HG02678 (cell line): ENCODE measurements around the gene EDC3.
A peak's percentile ranks its signal among the peaks of the same experiment; 100 is the strongest.
"Not testable (repeated sequence)": the region's sequence is repeated elsewhere in the genome, so short reads cannot be mapped to it uniquely, and the experiment has no call there.

Source experiments
- ATAC-seq: cut with Tn5 transposase; IDR thresholded peaks from one replicate; pipeline ENCODE4 v1.9.1; 2021; ENCODE audit warnings: mild to moderate bottlenecking, moderate library complexity; ENCODE audit not compliant: unreplicated experiment

The EDC3 gene

DNA sequence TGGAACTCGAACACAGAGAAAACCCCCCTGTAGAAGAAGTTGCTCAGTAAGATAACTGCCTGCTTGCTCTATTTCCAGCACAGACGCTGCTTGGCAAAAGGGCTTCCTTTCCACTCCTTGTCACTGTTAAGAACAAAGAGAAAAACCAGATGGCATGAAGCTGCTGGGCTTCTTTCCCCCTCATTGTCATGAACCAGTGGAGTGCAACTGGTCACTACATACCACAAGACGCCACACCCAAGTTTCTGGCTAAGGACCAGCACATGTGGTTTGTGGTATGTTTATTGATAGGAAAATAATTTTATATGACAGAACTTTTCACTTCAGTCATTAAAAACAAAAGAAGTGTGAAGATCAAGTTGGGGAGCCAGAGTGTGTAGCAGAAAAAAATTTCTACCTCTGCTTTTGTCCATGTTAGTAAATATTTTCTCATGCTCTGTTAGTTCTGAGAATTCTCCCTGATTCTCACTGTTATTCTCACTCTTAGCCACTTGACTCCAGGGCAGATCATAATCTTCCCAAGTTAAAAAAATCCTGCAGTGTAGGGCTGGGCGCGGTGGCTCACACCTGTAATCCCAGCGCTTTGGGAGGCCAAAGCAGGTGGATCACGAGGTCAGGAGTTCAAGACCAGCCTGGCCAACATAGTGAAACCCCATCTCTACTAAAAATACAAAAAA, 42.3 kb downstream of the EDC3 start:
- ATAC-seq = no peak

DNA sequence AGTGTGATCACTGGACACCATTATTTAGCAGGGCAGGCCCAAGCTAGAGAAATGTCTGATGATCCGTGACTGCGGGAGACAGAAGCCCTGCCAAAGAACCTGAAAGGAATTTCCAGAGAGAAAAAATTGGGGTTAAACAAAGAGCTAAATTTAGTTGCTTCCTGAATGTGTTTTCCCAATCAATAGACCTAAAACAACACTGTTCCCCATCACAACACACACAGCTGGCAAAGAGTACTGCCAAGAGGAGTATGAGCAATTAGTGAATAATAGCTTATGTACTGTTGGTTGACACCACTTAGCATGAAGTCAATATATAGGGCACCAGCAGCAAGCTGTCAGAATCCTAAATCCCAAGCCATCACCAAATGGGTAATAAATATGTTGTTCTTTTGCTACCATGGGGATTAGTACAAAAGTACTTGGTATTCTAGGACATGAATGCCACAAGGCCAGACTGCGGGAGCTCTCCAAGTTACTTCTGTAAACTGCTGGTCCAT, 44.5 kb downstream of the EDC3 start:
- no peak for ATAC-seq

DNA sequence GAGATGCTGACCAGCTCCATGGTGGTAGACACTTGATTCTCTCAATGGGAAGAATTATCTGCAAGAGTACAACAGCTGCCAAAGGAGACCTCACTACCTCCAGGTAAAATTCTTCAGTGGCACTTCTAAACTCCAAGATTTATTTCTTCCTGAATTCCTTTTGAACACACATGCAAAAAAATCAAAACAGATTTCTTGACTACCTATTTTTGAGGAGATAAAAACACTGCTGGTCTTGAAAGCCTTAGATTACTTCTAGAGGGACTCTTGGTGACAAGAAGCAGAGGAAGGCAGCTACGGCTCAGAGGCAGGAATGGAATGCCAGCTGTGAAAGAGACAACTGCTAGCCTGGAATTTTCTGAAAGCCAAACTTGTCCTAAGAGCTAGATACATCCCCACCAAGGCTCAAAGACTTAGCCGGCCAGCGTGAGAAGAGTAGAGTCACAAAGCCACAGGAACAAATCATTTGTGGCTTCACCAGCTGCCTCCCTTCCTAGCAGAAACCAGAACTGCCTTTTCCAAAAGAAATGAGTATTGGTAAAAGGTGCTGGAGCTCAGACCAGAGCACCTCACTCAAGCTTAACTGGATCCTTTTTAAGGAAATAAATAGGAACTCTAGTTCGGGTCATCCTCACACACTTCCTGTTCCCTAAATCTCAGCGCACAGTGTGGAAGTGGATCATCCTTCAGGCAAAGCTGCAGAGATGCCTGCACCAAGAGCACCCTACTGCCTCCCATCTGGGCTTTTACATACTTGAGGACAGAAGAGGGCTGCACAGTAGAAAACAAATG, 47.6 kb downstream of the EDC3 start:
- ATAC-seq = no peak

DNA sequence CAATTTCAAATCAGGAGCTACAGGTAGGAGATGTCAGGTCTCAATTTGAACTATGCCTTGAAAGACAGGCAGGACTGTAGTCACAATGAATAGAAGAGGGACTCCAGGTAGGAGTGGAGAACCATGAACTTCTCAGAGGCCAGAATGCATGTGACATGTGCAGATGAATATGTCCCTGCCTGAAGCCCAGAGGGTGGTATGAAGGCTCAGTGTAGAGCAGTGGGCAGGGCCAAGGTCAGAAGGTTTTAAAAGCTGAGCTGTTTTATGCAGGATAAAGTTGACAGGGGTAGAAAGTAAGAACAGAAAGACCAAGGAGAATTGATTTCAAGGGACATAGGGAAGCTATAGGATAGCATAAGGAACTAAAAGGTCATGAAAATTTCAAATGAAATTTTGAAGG, 49.3 kb downstream of the EDC3 start:
- no peak for ATAC-seq

DNA sequence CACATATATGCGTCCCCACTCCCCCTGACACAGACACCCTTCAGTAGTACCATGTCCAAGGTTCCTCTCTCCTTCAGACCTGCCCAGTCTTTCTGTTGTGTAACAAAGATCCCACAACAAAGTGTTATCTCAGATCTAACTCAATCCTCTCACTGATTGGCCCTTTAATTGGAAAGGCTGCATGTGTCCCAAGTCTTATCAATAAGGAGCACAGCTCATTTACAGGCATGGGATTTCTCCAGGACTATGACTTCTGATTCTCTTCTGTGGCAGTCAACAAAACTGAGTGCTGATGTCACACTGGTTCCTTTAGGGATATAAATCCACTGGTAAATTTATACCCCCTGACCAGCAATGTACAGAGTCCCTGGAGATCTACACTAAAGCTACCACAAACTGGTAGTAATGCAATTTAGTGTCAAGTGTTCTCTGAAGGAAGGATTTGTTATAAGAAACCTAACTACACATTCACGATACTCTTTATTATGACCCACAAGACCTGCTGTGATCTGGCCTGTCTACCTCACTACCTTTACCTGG, 52.1 kb downstream of the EDC3 start:
- ATAC-seq = no peak

DNA sequence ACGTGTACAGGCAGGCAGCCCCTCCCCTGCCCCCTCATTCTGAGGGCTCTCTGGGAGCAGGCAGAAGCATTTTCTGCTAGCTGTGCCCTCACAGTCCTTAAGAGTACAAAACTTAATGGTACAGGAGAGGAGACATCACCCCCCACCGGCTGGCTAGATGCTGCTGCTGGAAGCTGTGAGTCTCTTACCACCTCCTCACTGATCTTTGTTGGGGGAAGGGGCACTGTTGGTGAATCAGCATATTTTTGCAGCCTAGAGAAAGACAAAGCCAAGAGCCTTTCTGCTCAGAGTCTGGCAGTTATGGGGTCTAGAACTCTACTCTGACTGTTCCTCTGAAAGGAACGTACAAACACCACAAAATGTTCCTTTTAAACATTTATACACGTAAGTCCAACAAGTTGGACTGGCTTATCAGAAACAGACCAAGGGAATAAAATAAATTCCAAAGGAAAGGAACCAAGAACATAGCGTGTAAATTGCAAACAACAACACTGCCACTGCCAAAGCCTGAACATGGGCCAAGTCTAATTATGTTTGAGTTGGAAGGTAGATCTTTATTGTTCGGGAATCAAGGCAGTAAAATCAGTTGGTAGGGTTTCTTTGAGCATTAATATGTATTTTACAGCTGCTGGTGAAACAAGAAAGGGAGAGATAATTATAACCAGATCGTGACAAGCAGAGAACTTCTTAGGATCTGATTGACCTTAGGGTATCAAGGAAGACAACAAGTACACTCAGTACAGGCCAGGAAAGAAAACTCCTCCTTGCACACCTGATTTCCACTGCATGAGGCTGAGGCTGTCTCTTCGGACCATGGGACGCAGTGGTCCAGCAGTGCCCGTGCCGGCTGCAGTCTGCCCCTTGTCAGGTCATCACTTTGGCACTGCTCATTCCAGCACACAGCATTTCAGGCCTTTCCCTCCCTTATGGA, 52.8 kb downstream of the EDC3 start:
- no peak for ATAC-seq

DNA sequence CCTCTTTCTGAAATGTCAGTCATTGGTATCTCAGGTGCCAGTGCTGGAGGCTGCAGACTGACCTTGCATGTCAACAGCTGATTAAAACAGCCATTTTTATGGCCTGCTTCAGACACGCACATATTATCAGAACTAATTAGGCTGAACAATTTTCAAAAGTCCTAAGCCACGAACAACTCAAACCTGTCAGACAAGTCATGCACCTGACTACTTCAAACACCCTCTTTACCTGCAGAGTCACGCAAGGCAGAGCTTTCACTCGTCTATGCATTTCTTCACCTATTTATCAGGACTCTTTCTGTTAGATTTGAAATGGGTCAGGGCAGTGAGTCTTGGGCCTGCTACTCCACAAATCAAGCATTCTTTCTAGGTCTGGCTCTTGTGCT, 53.5 kb downstream of the EDC3 start:
- no peak for ATAC-seq

DNA sequence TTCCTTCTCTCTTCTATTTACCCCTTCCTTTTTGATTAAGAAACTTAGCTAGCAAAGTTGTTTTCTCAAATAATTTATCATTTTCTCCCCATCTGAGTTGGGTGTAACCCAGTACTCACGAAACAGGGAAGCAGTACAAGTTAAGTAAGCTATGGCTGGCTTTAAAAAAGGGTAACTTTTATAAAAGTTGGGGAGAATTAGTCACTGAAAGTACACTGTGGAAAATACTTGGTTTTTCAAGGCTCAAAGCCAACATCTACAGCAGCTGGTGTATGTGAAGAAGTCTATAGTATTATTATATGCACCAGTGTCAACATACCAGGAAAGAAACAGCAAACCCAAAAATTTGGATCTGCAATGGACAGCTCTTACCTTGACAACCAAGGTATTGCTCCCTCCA, 54.7 kb downstream of the EDC3 start:
- no peak for ATAC-seq

DNA sequence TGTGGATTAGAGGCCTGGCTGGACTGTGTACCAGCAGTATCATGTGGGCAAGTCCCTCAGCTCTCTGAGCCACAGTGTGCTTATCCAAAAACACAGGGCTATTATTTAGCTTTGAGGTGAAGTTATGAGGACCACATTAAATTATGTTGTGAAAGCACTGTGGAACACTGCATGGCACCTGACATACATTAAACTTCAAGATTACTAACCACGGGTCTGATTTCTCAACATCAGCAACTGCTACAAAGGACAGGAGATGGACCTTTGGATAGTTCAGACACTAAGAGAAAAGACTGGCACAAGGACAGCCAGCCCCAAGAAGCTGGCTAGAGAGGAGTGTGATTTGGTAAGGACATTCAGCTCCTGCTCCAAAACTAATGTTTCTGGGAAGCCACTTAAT, 58.8 kb downstream of the EDC3 start:
- no peak for ATAC-seq

DNA sequence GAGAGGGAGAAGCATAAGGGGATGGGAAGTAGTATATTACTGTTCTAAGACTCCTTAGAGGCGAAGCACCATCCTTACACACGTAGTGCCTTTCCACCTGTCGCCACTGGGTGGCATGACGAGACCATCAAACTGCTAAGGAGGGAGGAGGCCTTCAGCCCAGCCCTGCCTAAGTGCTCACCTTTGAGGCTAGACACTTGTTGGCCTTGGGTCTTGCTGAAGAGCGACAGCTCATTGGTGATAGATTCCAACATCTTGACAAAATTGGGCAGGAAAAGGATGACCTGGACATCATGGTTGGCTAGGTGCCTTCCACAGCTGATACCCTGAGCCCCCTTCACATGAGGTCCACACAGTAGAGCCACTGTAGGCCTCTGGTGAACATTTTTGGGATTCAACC, 60.6 kb downstream of the EDC3 start:
- ATAC-seq = peak; percentile 68

DNA sequence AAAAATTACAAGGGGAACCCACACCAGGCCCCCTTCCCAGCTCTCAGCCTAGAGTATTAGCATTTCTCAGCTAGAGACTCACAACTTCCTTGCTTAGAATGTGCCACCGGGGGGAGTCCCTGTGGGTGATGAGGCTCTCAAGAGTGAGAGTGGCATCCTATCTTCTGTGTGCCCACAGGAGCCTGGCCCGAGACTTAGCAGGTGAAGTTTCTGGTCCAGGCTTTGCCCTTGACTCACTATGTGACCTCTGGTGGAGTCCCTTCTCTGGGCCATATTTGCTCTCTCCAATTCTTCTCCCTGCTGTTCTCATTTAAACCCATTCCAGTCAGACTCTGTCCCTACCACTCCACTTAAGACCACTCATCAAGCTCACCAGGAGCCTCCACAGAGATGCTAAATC, 62.0 kb downstream of the EDC3 start:
- ATAC-seq = no peak

DNA sequence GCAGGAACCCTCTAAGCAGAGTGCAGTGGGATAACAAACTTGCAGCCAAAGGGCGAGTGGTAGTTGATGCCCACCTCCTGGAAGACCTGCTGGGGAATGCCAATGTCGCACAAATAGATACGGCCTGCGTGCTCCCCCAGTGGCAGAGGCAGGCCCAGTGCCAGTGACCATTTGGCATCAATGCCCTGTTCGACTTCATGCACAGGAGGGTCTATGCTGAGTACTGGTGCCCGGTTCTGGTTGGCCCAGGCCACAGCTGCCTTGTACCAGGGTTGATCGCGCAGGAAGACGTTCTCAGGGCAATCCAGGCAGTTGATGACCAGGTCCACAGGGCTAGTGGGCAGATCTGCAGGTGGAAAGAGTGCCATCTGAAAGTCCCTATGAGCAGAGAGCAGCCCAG, 63.2 kb downstream of the EDC3 start:
- no peak for ATAC-seq

DNA sequence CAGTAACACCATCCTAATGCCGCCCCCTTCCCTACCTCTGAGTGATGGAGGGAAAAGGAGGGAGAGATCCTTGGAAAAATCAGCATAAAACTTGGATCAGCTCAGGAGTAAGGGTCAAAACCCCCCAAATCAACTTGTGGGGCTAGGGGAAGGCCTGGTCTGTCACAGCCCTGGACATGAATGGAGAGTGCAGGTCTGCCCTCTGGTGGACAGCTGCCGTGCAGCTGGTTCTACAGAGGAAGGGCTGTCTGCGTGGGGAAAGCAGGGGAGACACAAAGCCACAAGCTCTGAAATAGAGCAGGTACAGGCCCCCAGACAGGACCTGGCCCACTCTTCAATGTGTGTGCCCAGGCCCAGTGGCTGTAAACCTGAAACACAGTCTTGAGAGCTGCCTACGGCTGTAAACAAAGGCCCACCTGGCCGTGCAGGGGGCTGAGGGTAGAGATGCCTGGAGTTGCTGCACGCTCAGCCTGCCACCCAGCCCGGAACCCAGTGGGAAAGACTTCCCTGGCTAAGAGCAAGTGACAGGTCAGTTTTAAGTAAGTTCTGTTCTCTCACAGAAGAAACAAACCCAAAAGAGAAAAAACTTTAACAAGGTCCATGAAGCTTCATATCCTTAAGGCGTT, 63.8 kb downstream of the EDC3 start:
- no peak for ATAC-seq

DNA sequence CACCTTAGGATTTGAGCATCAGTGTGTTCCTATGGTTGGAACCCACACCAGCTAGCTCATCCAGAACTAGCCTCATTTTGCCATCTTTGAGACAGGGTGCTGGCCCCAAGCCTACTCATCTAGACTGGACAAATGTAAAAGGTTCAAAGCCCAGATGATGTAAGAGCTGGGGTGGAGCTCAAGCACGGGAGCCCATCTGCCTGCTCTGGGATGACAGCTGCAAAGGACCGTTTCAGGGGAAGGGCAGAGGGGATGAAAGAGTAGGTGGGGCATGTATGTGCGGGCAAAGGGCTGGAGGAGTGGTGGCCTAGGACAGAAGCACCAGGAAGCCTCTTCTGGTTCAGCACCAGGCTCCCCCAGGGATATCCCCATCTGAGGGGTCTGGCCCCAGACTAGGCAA, 64.4 kb downstream of the EDC3 start:
- no peak for ATAC-seq

DNA sequence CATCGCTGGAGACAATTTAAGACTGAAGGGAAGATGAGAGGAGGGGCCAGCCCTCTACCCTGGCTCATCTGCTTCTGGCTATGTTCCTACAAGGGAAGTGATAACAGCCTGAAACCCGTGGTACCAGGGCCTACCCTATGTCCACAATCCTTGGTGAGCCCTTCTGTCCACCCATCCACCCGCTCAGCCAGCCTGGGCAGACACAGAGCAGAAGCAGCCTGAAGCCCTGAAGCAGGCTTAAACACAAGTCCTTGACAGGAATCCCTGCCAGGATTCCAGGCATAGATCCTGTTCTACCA, 64.8 kb downstream of the EDC3 start:
- ATAC-seq = no peak

DNA sequence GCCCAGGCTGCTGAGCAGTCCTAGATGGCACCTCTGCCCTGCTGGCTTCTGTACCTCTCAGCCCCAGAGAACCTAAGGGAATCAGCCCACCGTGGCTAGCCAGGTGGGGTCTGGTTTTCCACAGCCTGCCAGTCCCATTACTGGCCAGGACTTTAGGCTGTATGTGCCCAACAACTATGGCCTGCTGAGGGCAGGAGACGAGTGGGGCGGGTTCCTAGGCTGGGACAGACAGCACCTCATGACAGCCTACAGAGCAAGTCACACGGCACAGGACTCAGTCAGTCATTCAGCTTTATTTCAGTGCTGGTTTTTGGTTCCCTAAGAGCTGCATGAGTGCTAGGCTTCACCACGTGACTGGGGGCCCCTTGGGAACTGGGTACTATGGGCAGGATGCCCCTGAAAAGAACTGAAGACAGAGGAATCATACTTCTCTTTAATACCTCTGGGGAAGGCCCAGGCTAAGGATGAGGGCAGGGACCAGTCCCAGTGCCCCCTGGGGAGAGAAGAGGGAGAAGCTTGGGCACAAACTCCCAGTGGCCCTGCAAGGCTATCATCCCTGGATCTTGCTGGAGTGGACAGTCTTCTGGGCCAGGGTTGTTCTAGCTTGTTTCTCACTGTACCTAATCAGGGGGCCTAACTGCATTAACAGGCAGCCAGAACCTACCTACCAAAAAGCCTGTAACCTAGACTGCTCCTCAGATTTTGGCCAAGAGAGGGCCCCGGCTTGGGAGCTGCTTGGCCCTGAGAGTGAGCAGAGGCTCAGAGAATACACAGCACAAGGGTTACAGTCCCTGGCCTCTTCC, 65.3 kb downstream of the EDC3 start:
- no peak for ATAC-seq

DNA sequence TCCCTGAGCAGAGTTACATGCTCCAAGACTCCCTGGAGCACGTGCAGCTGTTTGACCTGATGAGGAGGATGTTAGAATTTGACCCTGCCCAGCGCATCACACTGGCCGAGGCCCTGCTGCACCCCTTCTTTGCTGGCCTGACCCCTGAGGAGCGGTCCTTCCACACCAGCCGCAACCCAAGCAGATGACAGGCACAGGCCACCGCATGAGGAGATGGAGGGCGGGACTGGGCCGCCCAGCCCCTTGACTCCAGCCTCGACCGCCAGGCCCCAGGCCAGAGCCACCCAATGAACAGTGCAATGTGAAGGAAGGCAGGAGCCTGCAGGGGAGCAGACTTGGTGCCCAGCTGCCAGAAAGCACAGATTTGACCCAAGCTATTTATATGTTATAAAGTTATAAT, 66.1 kb downstream of the EDC3 start:
- ATAC-seq = not testable (repeated sequence)

DNA sequence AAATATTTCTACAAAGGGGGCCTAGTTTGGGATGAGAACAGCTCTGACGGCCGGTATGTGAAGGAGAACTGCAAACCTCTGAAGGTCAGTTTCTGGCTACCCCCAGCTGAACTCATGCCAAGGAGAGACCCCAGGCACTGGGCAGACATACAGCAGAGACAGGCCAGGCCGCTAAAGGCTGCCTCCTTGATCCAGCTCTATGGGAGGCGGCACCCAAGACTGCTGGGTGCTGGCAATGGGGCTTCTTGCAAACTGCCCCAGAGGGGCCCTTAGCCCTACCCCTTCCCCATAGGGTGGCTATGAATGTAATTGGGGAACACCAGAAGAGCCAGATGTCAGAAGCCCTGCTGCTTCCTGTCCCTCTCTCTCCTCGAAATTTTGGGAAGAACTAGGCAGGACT, 66.9 kb downstream of the EDC3 start:
- ATAC-seq = no peak

DNA sequence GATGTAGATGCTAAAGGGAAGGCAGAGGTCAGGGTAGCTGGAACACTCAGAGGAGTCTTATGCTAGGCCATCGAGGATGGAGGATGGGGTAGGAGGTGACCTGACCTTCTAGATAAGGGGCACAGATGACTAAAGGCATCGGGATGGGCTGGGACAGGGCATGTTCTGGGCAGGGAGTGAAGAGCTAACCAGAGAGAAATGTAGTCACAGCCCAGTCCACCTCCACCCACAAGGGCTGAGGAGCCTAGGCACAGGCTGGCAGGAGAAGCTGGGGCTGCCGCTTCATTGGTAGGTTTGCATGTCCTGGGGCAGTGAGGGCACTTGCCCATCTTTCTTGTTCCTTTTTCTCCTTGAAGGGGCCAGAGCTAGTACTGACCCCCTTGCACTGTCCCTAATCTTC, 67.6 kb downstream of the EDC3 start:
- ATAC-seq = no peak

DNA sequence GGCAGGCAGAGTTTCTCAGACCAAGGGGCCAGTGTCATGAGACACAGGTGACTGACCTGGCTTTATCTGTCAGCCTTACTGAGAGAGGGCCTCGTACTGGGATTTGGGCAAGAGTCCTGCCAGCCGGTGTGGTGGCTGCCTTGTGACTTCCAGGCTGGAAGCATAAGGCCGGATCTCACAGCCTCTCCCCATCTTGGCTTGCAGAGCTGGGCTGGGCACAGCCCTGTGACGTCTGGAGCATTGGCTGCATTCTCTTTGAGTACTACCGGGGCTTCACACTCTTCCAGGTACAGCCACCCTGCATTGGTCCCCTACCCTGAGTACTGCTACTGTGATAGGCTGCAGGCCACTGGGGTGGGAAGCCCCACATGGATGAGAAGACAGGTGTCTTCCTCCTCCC, 68.1 kb downstream of the EDC3 start:
- ATAC-seq = no peak
